ENCODE measurements around the gene LPIN1. TPM values are rescaled to one million over a fixed set of nuclear protein-coding genes. Genes with fewer than 3 reads are reported as not detected.

LPIN1 gene
- total RNA-seq, 2 experiments from 2014 or later = 40.6 to 42.9 TPM

- intact Hi-C loops (cut with DNase I, micrococcal nuclease) = loop anchor here (1.0 kb wide), 4 partner anchors 726 to 1178 kb away; partner anchors contain the start of gene TRIB2 (in 1 of the 2)
- Mint-ChIP-seq H3K36me3 (ENCODE audit: low read depth) (peaks cover 26% of the 10 kb centered on the region), H3K27ac (peak overlapping the region; percentile 58), H3K27me3 (peaks cover 19% of the 10 kb centered on the region), H3K9me3 (ENCODE audit: low read depth) (peaks cover 5% of the 10 kb centered on the region), H3K4me1 (peaks cover 40% of the 10 kb centered on the region), H3K4me3 (peak overlapping the region; percentile 20)
- DNase-seq (peak; percentile 79), ATAC-seq (peak; percentile 38)
- ChIA-PET POLR2A (interaction anchor here (0.6 to 0.7 kb wide), 2 partner anchors 32 to 33 kb away, joined by 3 read pairs; no protein-coding TSS in a partner anchor), CTCF (interaction anchor here (0.7 to 1.9 kb wide), 7 partner anchors 30 to 1178 kb away, joined by 3 to 16 read pairs (median 3); partner anchors contain the start of genes LPIN1 and TRIB2)
Observed at GRCh38 chr2:11829324-11829946, 83.0 kb downstream of the LPIN1 start.

DNA sequence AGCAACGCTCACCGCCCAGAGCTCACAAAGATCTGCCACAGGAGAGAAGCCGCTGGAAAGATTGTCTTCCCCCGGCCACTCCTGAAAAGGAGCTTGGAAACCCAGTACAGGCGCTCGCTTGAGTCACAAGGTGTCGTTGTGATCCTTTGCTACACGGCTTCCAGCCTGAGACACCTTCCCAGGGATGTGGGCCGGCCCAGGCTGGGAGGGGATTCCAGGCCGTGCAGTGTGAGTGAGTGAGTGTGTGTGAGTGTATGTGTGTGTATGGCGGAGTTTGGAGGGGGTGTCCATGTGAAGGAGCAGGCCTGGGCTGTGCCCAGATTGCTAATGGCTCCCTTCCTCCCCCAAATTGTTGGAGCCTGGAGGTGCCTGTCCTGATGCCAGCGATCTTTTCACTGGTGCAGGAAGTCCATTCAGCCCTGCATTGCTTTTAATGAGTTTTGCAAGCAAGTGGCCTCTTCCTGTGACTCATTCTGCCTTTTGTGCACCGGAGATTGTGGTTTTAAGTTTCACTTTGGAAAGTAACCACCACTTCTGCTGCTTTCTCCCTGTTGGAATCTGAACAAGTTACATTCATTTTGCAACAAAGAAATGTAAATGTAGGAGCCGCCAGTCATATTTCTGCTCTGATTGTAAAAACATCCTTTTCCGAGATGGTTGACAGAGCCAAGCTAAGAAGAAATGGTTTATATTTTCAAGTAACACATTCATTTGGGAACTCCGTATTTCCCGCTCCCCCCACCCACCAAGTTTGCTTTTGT lies 83.7 kb downstream of the LPIN1 start:
- Mint-ChIP-seq H3K4me3 (peak overlapping the region; percentile 20), H3K4me1 (peaks cover 40% of the 10 kb centered on the region), H3K9me3 (ENCODE audit: low read depth) (peaks cover 9% of the 10 kb centered on the region), H3K27me3 (peaks cover 26% of the 10 kb centered on the region), H3K36me3 (ENCODE audit: low read depth) (peaks cover 19% of the 10 kb centered on the region), H3K27ac (peak overlapping the region; percentile 58)
- DNase-seq (peak; percentile 67), ATAC-seq (peak; percentile 77)
- intact Hi-C loops (cut with DNase I, micrococcal nuclease) = loop anchor here (1.0 to 5.0 kb wide), 17 partner anchors 33 to 1177 kb away; partner anchors contain the start of gene TRIB2 (in 2 of the 2)
- POLR2A ChIA-PET = interaction anchor here (0.6 to 0.7 kb wide), 2 partner anchors 31 to 33 kb away, joined by 3 read pairs; no protein-coding TSS in a partner anchor
- CTCF ChIA-PET = interaction anchor here (0.6 to 1.9 kb wide), 8 partner anchors 83 to 1177 kb away, joined by 3 to 16 read pairs (median 3); partner anchors contain the start of genes LPIN1 and TRIB2

GRCh38 chr2:11830708-11831301 lies 84.4 kb downstream of the LPIN1 start:
- CTCF ChIA-PET = interaction anchor here (0.6 to 1.9 kb wide), 6 partner anchors 175 to 1176 kb away, joined by 3 to 16 read pairs (median 3); no protein-coding TSS in a partner anchor
- intact Hi-C loops (cut with DNase I, micrococcal nuclease) = loop anchor here (1.0 to 5.0 kb wide), 14 partner anchors 32 to 1121 kb away; partner anchors contain the start of gene TRIB2 (in 1 of the 2)
- DNase-seq (no peak), ATAC-seq (no peak)
- peaks cover 13% of the 10 kb centered on the region for H3K36me3 Mint-ChIP-seq (ENCODE audit: low read depth)
- H3K27me3 Mint-ChIP-seq = peaks cover 30% of the 10 kb centered on the region
- H3K9me3 Mint-ChIP-seq (ENCODE audit: low read depth) = peaks cover 9% of the 10 kb centered on the region
- peak overlapping the region; percentile 20 for H3K4me3 Mint-ChIP-seq
- POLR2A ChIA-PET = no interaction called here
- H3K4me1 Mint-ChIP-seq = peaks cover 40% of the 10 kb centered on the region
- H3K27ac Mint-ChIP-seq = peak overlapping the region; percentile 44

GRCh38 chr2:11831415-11831814 lies 85.0 kb downstream of the LPIN1 start:
- no peak overlapping the region for H3K27ac Mint-ChIP-seq
- peaks cover 32% of the 10 kb centered on the region for H3K27me3 Mint-ChIP-seq
- ChIA-PET POLR2A (no interaction called here), CTCF (interaction anchor here (0.8 to 1.2 kb wide), 2 partner anchors 885 to 1175 kb away, joined by 3 read pairs; no protein-coding TSS in a partner anchor)
- ATAC-seq (no peak), DNase-seq (no peak)
- H3K36me3 Mint-ChIP-seq (ENCODE audit: low read depth) = peaks cover 8% of the 10 kb centered on the region
- intact Hi-C loops (cut with DNase I, micrococcal nuclease) = loop anchor here (2.0 to 5.0 kb wide), 7 partner anchors 31 to 1121 kb away; no protein-coding TSS in a partner anchor
- H3K4me3 Mint-ChIP-seq = no peak overlapping the region
- H3K4me1 Mint-ChIP-seq = peaks cover 40% of the 10 kb centered on the region
- H3K9me3 Mint-ChIP-seq (ENCODE audit: low read depth) = peaks cover 9% of the 10 kb centered on the region

DNA sequence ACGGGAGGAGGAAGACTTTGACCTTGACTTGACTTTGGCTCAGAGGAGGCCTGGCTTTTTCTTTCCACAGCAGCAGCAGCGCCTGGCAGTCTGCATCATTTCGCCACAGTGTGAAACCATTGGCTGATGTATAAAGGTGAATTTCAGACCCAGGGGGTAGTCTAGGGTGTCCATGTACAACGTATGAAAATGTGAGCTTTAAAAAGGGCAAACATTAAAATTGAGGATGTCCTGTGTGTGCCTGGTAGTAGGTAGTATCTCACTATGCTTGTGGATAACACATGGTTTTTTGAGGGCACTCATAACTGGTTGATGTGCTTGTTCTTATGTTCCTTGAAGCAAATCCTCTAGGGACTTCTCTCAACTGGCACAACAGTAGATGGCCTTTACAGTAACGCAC lies 86.1 kb downstream of the LPIN1 start:
- CTCF ChIA-PET = interaction anchor here (0.6 to 1.3 kb wide), 2 partner anchors 31 to 1114 kb away, joined by 6 to 8 read pairs; no protein-coding TSS in a partner anchor
- no peak overlapping the region for H3K4me3 Mint-ChIP-seq
- DNase-seq = no peak
- intact Hi-C loops (cut with DNase I, micrococcal nuclease) = loop anchor here in 1 of 2 experiments (5.0 kb wide), 5 partner anchors 115 to 1120 kb away; no protein-coding TSS in a partner anchor
- POLR2A ChIA-PET = no interaction called here
- no peak overlapping the region for H3K27ac Mint-ChIP-seq
- H3K4me1 Mint-ChIP-seq = peaks cover 36% of the 10 kb centered on the region
- H3K9me3 Mint-ChIP-seq (ENCODE audit: low read depth) = peaks cover 9% of the 10 kb centered on the region
- ATAC-seq = no peak
- peaks cover 37% of the 10 kb centered on the region for H3K27me3 Mint-ChIP-seq
- H3K36me3 Mint-ChIP-seq (ENCODE audit: low read depth) = peaks cover 4% of the 10 kb centered on the region

- CTCF ChIA-PET = interaction anchor here (0.6 to 1.3 kb wide), 4 partner anchors 30 to 882 kb away, joined by 3 to 8 read pairs (median 3); no protein-coding TSS in a partner anchor
- ATAC-seq = no peak
Observed at GRCh38 chr2:11833601-11834000, 87.2 kb downstream of the LPIN1 start.

DNA sequence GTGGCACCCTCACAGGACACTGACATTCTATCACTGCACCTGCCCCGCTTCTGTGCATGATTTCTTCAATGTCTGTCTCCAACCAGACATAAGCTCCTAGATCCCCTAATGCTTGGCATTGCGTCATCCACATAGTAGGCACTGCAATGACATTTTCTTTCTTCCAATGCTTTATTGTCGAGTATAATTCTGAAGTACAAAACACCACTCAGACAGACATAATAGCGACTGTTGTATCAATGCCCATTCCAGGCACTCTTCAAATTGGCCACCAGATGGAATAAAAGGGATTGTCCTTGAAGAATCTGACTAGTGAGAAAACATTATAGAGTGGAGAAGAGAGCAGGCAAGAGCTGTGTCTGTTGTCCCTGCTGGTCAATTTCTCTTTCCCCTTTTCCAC lies 89.0 kb downstream of the LPIN1 start:
- peaks cover 49% of the 10 kb centered on the region for H3K27me3 Mint-ChIP-seq
- intact Hi-C loops (cut with DNase I, micrococcal nuclease) = no loop called here
- no peak overlapping the region for H3K27ac Mint-ChIP-seq
- ChIA-PET CTCF (no interaction called here), POLR2A (interaction anchor here (0.6 kb wide), 1 partner anchor 276 kb away, joined by 3 read pairs; no protein-coding TSS in a partner anchor)
- peaks cover 9% of the 10 kb centered on the region for H3K9me3 Mint-ChIP-seq (ENCODE audit: low read depth)
- DNase-seq (no peak), ATAC-seq (no peak)
- no peaks in the 10 kb centered on the region for H3K36me3 Mint-ChIP-seq (ENCODE audit: low read depth)
- H3K4me3 Mint-ChIP-seq = no peak overlapping the region
- peaks cover 13% of the 10 kb centered on the region for H3K4me1 Mint-ChIP-seq

More at GRCh38 chr2:11833601-11834000, 87.2 kb downstream of the LPIN1 start:
- peaks cover 28% of the 10 kb centered on the region for H3K4me1 Mint-ChIP-seq
- peaks cover 40% of the 10 kb centered on the region for H3K27me3 Mint-ChIP-seq
- intact Hi-C loops (cut with DNase I, micrococcal nuclease) = loop anchor here in 1 of 2 experiments (5.0 kb wide), 5 partner anchors 114 to 1119 kb away; no protein-coding TSS in a partner anchor
- H3K27ac Mint-ChIP-seq = no peak overlapping the region
- DNase-seq = no peak
- POLR2A ChIA-PET = no interaction called here
- no peak overlapping the region for H3K4me3 Mint-ChIP-seq
- peaks cover 9% of the 10 kb centered on the region for H3K9me3 Mint-ChIP-seq (ENCODE audit: low read depth)
- H3K36me3 Mint-ChIP-seq (ENCODE audit: low read depth) = no peaks in the 10 kb centered on the region

DNA sequence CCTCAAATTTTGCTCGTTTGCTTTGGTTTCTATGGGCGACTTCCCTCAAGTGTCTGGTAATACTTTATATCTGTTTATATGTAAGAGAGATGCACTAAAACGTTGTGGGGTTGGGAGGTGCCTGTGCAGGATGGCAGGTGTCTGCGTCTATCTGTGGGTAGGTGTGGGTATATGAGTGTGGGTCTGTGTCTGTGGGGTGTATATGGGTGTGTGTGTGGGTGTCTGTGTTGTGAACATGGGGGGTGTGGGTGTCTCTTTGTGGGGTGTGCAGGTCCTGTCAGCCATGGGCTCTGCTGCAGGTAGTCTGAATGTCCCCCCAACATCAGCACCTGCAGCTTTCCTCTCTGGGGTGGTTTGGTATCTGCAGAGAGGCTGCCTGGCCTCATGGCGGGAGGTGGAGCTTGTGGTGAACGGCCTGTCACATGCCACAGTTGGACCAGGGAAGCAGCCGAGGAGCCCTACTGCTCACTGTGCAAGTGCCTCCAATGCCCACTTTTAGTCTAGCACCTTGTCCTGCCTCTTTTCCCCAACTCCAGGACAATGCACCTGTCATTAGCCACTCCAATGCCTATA lies 90.3 kb downstream of the LPIN1 start:
- H3K9me3 Mint-ChIP-seq (ENCODE audit: low read depth) = peaks cover 9% of the 10 kb centered on the region
- DNase-seq (no peak), ATAC-seq (no peak)
- no peak overlapping the region for H3K4me3 Mint-ChIP-seq
- H3K27me3 Mint-ChIP-seq = peaks cover 45% of the 10 kb centered on the region
- ChIA-PET CTCF (no interaction called here), POLR2A (no interaction called here)
- no peaks in the 10 kb centered on the region for H3K36me3 Mint-ChIP-seq (ENCODE audit: low read depth)
- H3K4me1 Mint-ChIP-seq = peaks cover 2% of the 10 kb centered on the region
- H3K27ac Mint-ChIP-seq = no peak overlapping the region
- intact Hi-C loops (cut with DNase I, micrococcal nuclease) = no loop called here

DNA sequence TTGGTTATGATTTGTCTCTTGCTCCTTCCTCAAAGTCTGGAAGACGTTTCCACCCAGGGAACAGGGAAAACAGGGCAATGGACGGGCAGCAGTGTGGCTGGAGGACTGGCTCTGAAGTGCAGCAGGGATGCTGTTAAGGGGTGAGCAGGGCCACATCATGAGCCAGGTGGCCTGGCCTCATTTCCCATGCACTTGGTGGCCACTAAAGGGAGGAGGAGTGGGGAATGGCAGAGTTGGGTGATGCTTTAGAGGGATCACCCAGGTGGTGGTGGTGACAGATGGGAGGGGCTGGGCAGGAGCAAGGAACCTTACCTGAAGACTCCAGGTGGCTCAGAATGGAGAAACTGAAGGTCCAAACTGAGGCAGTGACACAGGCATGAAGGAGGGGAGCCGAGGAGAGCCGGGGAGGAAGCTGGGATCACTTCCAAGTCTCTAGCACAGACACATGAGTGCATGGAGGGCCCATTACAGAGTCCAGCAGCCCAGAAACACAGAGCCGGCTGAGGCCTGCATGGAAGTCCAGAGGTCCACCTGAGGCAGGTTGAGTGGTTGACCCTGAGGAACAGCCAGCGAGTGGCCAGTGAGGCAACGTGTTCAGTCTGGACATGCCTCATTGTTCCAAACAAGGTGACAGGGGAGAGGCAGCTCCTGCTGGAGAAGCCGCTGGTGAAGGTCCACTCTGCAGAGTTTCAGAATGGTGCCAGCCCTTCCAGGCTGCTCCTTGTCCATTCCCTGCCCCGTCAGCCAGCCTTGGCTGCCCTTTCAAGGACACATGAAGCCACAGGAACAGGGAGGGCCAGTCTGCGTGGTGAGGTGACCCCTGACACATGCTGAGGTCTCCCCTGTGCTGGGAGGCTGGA lies 91.7 kb downstream of the LPIN1 start:
- intact Hi-C loops (cut with DNase I, micrococcal nuclease) = no loop called here
- no peak for DNase-seq
- POLR2A ChIA-PET = no interaction called here
- Mint-ChIP-seq H3K27me3 (peaks cover 40% of the 10 kb centered on the region), H3K4me3 (no peak overlapping the region), H3K4me1 (no peaks in the 10 kb centered on the region), H3K27ac (no peak overlapping the region), H3K9me3 (ENCODE audit: low read depth) (peaks cover 9% of the 10 kb centered on the region), H3K36me3 (ENCODE audit: low read depth) (no peaks in the 10 kb centered on the region)
- ATAC-seq = no peak
- CTCF ChIA-PET = no interaction called here

DNA sequence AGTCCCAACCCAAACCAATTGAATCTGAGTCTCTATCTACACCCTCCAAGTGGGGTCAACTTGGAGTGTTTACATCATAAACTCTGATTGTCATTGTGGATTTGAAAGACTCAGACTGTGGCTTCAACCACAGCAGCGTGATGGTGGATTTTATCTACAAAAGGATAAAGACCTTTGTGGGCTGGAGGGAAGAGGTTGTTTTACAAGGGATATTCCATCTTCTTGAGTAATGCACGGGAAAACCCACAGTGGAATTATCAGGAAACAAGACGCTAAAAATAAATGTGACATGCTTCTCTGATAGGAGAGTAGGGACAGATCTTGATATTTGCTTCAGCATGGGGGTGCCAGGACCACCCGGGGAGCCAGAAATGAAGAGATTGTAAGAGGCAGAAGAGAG lies 93.5 kb downstream of the LPIN1 start:
- Mint-ChIP-seq H3K36me3 (ENCODE audit: low read depth) (no peaks in the 10 kb centered on the region), H3K4me1 (no peaks in the 10 kb centered on the region), H3K27ac (no peak overlapping the region), H3K9me3 (ENCODE audit: low read depth) (no peaks in the 10 kb centered on the region), H3K27me3 (peaks cover 26% of the 10 kb centered on the region), H3K4me3 (no peak overlapping the region)
- CTCF ChIA-PET = no interaction called here
- intact Hi-C loops (cut with DNase I, micrococcal nuclease) = no loop called here
- no peak for ATAC-seq
- POLR2A ChIA-PET = no interaction called here
- no peak for DNase-seq
